GM18951 (cell line): ENCODE data around the gene SMYD3.

Source experiments
- POLR2A ChIP-seq: IDR thresholded peaks from 4 replicates; pipeline ENCODE4 v1.6.1; 2011; ENCODE audit warnings: mild to moderate bottlenecking; ENCODE audit not compliant: insufficient read length, insufficient read depth; ENCODE audit errors: extremely low read depth
- in situ Hi-C: fragments of 300-500 bp; cut with MboI; formaldehyde crosslinking; loops from one replicate; pipeline ENCODE4 v1.12.0; 2022; ENCODE audit warnings: low sequenced_read_pairs, mixed read lengths, inconsistent platforms; ENCODE audit not compliant: unreplicated experiment

Gene SMYD3

DNA sequence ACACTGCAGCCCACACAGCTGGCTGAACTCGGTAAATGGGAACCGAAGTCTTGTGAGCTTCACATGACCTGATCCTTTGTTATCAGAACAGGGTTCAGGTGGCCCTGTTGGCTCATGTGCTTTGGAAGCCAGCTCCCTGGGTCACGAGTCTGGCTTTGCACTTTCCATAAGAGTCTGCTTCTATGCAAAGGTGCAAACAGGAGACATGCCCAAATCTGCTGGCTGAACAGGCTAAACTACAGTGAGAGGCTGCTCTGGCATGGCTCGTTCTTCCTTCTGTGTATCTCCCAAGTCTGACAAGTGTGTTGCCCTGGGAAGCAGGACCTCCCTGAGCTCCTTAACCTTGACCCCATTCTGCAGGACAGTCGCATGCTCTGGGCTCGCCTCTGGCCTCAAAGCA lies 802.7 kb downstream of the SMYD3 start:
- TF ChIP-seq POLR2A = no peak
- in situ Hi-C loops = no loop called here

DNA sequence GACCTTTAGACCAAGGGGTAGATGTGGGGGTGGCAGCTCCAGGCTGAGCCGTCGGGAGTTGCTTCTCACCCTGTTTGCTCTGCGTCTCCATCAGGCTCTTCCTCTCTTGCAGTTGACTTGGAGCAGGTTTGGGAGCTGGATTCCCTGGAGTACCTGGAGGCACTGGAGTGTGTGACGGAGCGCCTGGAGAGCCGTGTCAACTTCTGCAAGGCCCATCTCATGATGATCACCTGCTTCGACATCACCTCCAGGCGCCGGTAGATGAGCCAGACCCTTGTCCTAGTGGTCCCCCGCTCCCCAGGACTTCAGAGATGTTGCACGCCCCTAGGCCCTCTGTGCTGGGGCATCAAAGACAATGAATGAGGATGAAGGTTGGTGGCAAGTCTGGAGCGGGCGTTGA lies 804.7 kb downstream of the SMYD3 start:
- TF ChIP-seq POLR2A = no peak
- in situ Hi-C loops = no loop called here

DNA sequence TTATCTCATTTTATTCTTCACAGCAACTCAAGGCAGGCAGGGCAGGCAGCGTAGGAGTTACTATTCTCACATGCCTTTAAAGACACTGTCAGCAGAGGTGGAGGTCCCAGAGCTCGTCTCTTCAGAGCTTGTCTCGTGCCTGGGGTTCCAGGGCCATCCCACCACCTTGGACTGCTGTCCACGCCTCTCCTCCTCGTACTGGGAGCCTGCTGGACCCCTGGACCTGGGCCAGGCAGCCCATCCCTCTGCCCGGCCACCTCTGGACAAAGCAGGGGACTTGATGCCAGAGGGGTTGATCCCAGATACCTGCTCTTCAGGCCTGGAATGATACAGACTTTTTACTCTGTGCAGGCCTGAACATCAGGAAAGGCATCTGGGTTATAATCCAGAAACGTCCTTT lies 805.4 kb downstream of the SMYD3 start:
- no peak for TF ChIP-seq POLR2A
- in situ Hi-C loops = no loop called here

DNA sequence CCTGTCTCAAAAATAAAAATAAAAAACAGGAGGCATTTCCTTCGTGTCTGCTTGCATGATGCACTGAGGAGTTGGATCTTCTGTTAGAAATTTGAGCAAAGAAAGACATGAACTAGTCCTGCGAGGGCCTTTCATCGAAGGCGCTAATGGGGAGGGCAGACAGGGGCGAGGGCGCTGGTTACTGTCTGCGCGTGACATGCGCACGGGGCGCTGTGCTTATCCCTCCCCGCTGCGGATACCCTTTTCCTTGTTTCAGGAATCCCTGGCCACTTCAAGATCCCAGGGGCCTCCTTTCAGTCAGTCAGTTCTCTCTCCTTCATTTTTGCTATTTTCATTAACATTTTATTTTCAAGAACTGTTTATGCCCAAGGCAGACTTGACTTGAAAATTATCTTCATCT lies 806.4 kb downstream of the SMYD3 start:
- in situ Hi-C loops = no loop called here
- no peak for TF ChIP-seq POLR2A
